ENCODE data around the gene IP6K1. TPM values are rescaled to one million over a fixed set of nuclear protein-coding genes. Genes with fewer than 3 reads are reported as not detected.
A peak's percentile ranks its signal among the peaks of the same experiment; 100 is the strongest.
"Not testable (repeated sequence)": the region's sequence is repeated elsewhere in the genome, so short reads cannot be mapped to it uniquely, and the experiment has no call there.

IP6K1 gene
- 10 to 100 TPM; 35.2 to 40.2 TPM for total RNA-seq

GRCh38 chr3:49786357-49787181 is at the start of gene IP6K1:
Gene IP6K1 (minus strand): TSS chr3:49786542. CDS start chr3:49748040, 38,502 bp downstream.
- Mint-ChIP-seq H3K27ac (peak within 1 kb of the TSS; percentile 90), H3K4me3 (peak within 1 kb of the TSS; percentile 91), H3K4me1 (peaks cover 23% of the 10 kb centered on the region), H3K36me3 (peaks cover 3% of the 10 kb centered on the region), H3K27me3 (peaks cover 4% of the 10 kb centered on the region), H3K9me3 (no peaks in the 10 kb centered on the region)
- peak; percentile 96 for DNase-seq
- POLR2A ChIA-PET: interaction anchor here (0.9 to 1.4 kb wide), 7 partner anchors 16 to 463 kb away, joined by 3 to 13 read pairs (median 3); partner anchors contain the start of gene INKA1
- ATAC-seq (ENCODE audit: low read depth): peak; percentile 99

GRCh38 chr3:49831341-49831740 is 45.0 kb upstream of the IP6K1 start:
- Mint-ChIP-seq H3K27me3 (no peaks in the 10 kb centered on the region), H3K4me3 (no peak overlapping the region), H3K9me3 (no peaks in the 10 kb centered on the region), H3K27ac (no peak overlapping the region), H3K4me1 (no peaks in the 10 kb centered on the region), H3K36me3 (peaks cover 15% of the 10 kb centered on the region)
- POLR2A ChIA-PET: interaction anchor here (0.6 kb wide), 1 partner anchor 105 kb away, joined by 3 read pairs; no protein-coding TSS in a partner anchor
- DNase-seq: no peak
- ATAC-seq (ENCODE audit: low read depth): no peak

- no peaks in the 10 kb centered on the region for H3K27me3 Mint-ChIP-seq
- no peak overlapping the region for H3K27ac Mint-ChIP-seq
- no peaks in the 10 kb centered on the region for H3K4me1 Mint-ChIP-seq
- no peak for ATAC-seq (ENCODE audit: low read depth)
- no peaks in the 10 kb centered on the region for H3K9me3 Mint-ChIP-seq
- POLR2A ChIA-PET: interaction anchor here (0.7 to 2.3 kb wide), 2 partner anchors 22 to 124 kb away, joined by 4 to 9 read pairs; partner anchors contain the start of gene INKA1
- peaks cover 5% of the 10 kb centered on the region for H3K36me3 Mint-ChIP-seq
- no peak for DNase-seq
- no peak overlapping the region for H3K4me3 Mint-ChIP-seq
Observed at GRCh38 chr3:49826016-49826415, 39.7 kb upstream of the IP6K1 start.

GRCh38 chr3:49823131-49823530 is 36.8 kb upstream of the IP6K1 start:
- DNase-seq; H3K9me3 Mint-ChIP-seq; H3K36me3 Mint-ChIP-seq; H3K4me3 Mint-ChIP-seq; H3K27me3 Mint-ChIP-seq; ATAC-seq (ENCODE audit: low read depth); H3K4me1 Mint-ChIP-seq; H3K27ac Mint-ChIP-seq: not testable (repeated sequence)
- POLR2A ChIA-PET: interaction anchor here (0.7 kb wide), 1 partner anchor 130 kb away, joined by 3 read pairs; no protein-coding TSS in a partner anchor

GRCh38 chr3:49813497-49814174 is 27.3 kb upstream of the IP6K1 start, which contains the start of gene UBA7:
Gene UBA7 (minus strand): TSS chr3:49813953. CDS start chr3:49813787, 166 bp downstream.
- DNase-seq (peak; percentile 61), ATAC-seq (ENCODE audit: low read depth) (peak; percentile 94)
- Mint-ChIP-seq H3K36me3 (peaks cover 19% of the 10 kb centered on the region), H3K4me1 (peaks cover 24% of the 10 kb centered on the region), H3K4me3 (peak within 1 kb of the TSS; percentile 99), H3K27ac (peak within 1 kb of the TSS; percentile 97), H3K27me3 (no peaks in the 10 kb centered on the region), H3K9me3 (no peaks in the 10 kb centered on the region)
- POLR2A ChIA-PET: interaction anchor here (0.8 to 3.6 kb wide), 10 partner anchors 10 to 524 kb away, joined by 3 to 65 read pairs (median 4); partner anchors contain the start of genes GMPPB, INKA1 and MON1A

- Mint-ChIP-seq H3K27me3 (no peaks in the 10 kb centered on the region), H3K9me3 (no peaks in the 10 kb centered on the region), H3K27ac (peak overlapping the region; percentile 97), H3K4me1 (peaks cover 31% of the 10 kb centered on the region), H3K36me3 (peaks cover 21% of the 10 kb centered on the region), H3K4me3 (peak overlapping the region; percentile 99)
- ATAC-seq (ENCODE audit: low read depth) (peak; percentile 6), DNase-seq (no peak)
- POLR2A ChIA-PET: interaction anchor here (0.8 to 3.6 kb wide), 8 partner anchors 10 to 524 kb away, joined by 3 to 65 read pairs (median 4); partner anchors contain the start of genes GMPPB, INKA1 and MON1A
Observed at GRCh38 chr3:49812916-49813496, 26.7 kb upstream of the IP6K1 start.

- Mint-ChIP-seq H3K4me3 (peak overlapping the region; percentile 64), H3K36me3 (peaks cover 23% of the 10 kb centered on the region), H3K27ac (peak overlapping the region; percentile 87), H3K27me3 (no peaks in the 10 kb centered on the region), H3K4me1 (peaks cover 56% of the 10 kb centered on the region), H3K9me3 (no peaks in the 10 kb centered on the region)
- no peak for ATAC-seq (ENCODE audit: low read depth)
- DNase-seq: no peak
- POLR2A ChIA-PET: interaction anchor here (0.6 to 6.5 kb wide), 6 partner anchors 9 to 132 kb away, joined by 3 to 72 read pairs (median 3); partner anchors contain the start of gene RBM6
Observed at GRCh38 chr3:49807431-49808114, 21.2 kb upstream of the IP6K1 start.

GRCh38 chr3:49806850-49807249 is 20.5 kb upstream of the IP6K1 start:
- DNase-seq (no peak), ATAC-seq (ENCODE audit: low read depth) (no peak)
- Mint-ChIP-seq H3K36me3 (peaks cover 19% of the 10 kb centered on the region), H3K27ac (peak overlapping the region; percentile 87), H3K4me1 (peaks cover 58% of the 10 kb centered on the region), H3K4me3 (peak overlapping the region; percentile 64), H3K27me3 (peaks cover 7% of the 10 kb centered on the region), H3K9me3 (no peaks in the 10 kb centered on the region)
- POLR2A ChIA-PET: interaction anchor here (0.5 to 6.5 kb wide), 3 partner anchors 21 to 364 kb away, joined by 3 to 72 read pairs (median 3); partner anchors contain the start of gene IP6K1

GRCh38 chr3:49805897-49806701 is 19.8 kb upstream of the IP6K1 start:
- peak overlapping the region; percentile 87 for H3K27ac Mint-ChIP-seq
- ATAC-seq (ENCODE audit: low read depth) (peak; percentile 39), DNase-seq (peak; percentile 55)
- H3K4me3 Mint-ChIP-seq: peak overlapping the region; percentile 64
- H3K36me3 Mint-ChIP-seq: peaks cover 16% of the 10 kb centered on the region
- H3K9me3 Mint-ChIP-seq: no peaks in the 10 kb centered on the region
- peaks cover 14% of the 10 kb centered on the region for H3K27me3 Mint-ChIP-seq
- POLR2A ChIA-PET: interaction anchor here (0.5 to 6.5 kb wide), 6 partner anchors 8 to 798 kb away, joined by 3 to 72 read pairs (median 3); partner anchors contain the start of genes IP6K1 and UBA7
- peaks cover 57% of the 10 kb centered on the region for H3K4me1 Mint-ChIP-seq

GRCh38 chr3:49805367-49805782 is 19.0 kb upstream of the IP6K1 start:
- H3K27me3 Mint-ChIP-seq: peaks cover 19% of the 10 kb centered on the region
- POLR2A ChIA-PET: interaction anchor here (0.7 to 6.5 kb wide), 5 partner anchors 9 to 799 kb away, joined by 3 to 72 read pairs (median 3); partner anchors contain the start of gene UBA7

GRCh38 chr3:49804141-49805041 is 18.0 kb upstream of the IP6K1 start:
- no peaks in the 10 kb centered on the region for H3K9me3 Mint-ChIP-seq
- ATAC-seq (ENCODE audit: low read depth) (no peak), DNase-seq (no peak)
- H3K4me1 Mint-ChIP-seq: peaks cover 50% of the 10 kb centered on the region
- H3K27ac Mint-ChIP-seq: peak overlapping the region; percentile 87
- POLR2A ChIA-PET: interaction anchor here (0.6 to 6.5 kb wide), 11 partner anchors 10 to 535 kb away, joined by 3 to 72 read pairs (median 7); partner anchors contain the start of genes MON1A, TRAIP and UBA7
- peaks cover 6% of the 10 kb centered on the region for H3K36me3 Mint-ChIP-seq
- peaks cover 24% of the 10 kb centered on the region for H3K27me3 Mint-ChIP-seq
- peak overlapping the region; percentile 88 for H3K4me3 Mint-ChIP-seq

More at GRCh38 chr3:49805367-49805782, 19.0 kb upstream of the IP6K1 start:
- Mint-ChIP-seq H3K4me3 (peak overlapping the region; percentile 48), H3K9me3 (no peaks in the 10 kb centered on the region), H3K36me3 (peaks cover 13% of the 10 kb centered on the region), H3K27ac (peak overlapping the region; percentile 87), H3K4me1 (peaks cover 55% of the 10 kb centered on the region)
- DNase-seq (no peak), ATAC-seq (ENCODE audit: low read depth) (no peak)
